Activated CD8-positive, alpha-beta memory T cell treated with anti-CD3 and anti-CD28 coated beads for 24 hours (primary cell): ENCODE measurements around the gene UBXN10.
A peak's percentile ranks its signal among the peaks of the same experiment; 100 is the strongest.

ENCODE experiments used
- DNase-seq: peaks from one replicate; pipeline ENCODE4 v3.0.0-alpha.2; 2020

UBXN10 gene

DNA sequence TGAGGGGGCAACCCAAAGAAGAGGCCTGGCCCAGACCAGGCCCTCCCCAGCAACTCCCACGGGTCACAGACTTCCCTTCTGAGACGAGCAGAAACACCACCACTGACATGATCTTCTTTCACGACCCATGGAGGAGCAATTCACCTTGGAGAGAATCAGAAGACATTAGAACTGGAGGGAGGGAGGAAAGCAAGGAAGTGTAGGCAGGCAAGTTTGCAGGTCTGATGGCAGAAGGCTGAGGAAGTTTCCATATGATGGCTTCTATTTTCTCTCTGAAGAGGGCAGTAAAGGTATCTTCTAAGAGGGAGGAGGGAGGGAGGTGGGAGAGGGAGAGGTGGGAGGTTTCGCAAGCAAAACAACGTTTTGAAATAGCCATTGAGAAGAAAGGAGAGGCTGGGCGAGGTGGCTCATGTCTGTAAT is 1.4 kb upstream of the UBXN10 start:
- no peak for DNase-seq

- DNase-seq = peak; percentile 79
Measured at GRCh38 chr1:20184997-20185833, 681 bp upstream of the UBXN10 start.

GRCh38 chr1:20187103-20187812 is 1.4 kb downstream of the UBXN10 start:
- DNase-seq = peak; percentile 78

- DNase-seq = no peak
Measured at GRCh38 chr1:20187813-20188454, 2.0 kb downstream of the UBXN10 start.

GRCh38 chr1:20188455-20188817 is 2.5 kb downstream of the UBXN10 start:
- no peak for DNase-seq

DNA sequence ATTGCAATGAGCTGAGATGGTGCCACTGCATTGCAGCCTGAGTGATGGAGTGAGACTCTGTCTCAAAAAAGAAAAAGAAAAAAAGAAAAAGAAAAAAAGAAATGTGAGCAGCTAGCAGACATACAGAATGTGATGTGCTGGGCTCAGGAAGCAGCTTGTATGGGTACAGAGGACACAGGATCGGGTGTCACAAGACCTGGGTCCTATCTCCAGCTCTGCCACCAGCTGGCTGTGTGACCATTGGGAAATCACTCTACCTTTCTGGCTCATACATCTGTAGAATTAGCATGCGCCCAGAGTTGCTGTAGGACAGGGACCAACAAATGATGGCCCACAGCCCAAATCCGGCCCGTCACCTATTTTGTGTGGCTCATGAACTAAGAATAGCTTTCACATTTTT is 3.8 kb downstream of the UBXN10 start:
- no peak for DNase-seq

- DNase-seq = no peak
Measured at GRCh38 chr1:20190256-20191160, 4.6 kb downstream of the UBXN10 start.

GRCh38 chr1:20191266-20191825 is 5.5 kb downstream of the UBXN10 start:
- DNase-seq = no peak

GRCh38 chr1:20192364-20192763 is 6.5 kb downstream of the UBXN10 start:
- no peak for DNase-seq

DNA sequence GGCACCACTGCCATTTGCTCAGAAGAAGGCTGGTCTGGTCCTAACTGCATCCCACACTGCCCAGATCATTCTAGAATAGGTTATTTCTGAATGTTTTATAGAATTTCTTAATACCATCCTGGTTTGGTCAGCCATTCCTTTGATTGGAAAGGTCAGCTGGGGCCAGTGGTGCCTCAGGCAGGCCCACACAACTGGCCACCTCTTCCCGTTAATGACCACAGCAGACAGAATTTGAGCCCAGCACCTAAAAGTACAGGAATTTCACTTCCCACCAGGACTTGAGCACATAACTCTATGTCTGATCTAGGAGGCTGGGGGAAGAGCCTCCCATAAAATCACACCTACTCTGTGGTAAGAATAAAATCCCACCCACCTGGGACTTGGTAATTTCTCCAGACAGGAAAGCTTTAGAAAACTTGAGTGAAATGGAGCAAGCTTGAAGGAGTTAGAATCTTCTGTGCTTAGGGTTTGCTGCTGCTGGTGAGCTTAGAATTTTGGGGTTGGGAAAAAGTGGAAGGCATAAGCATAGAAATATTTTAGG is 7.0 kb downstream of the UBXN10 start:
- DNase-seq = no peak

GRCh38 chr1:20194224-20194623 is 8.3 kb downstream of the UBXN10 start:
- DNase-seq = no peak

- DNase-seq = peak; percentile 89
Measured at GRCh38 chr1:20194757-20195461, 9.0 kb downstream of the UBXN10 start.

DNA sequence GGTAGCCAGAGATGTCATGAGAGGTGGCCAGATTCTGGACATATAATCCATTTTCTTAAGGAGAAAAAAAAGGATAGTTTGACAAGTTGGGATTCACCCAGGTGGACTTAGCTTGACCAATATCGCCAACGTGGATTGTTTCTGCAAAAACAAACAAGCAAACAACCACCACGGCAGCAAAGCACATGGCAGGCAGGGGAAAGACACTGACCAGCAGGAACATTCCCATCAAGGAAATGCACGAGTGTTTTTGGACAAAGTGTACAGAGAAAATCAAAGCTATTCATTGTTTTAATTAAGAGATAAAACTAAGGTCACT is 9.5 kb downstream of the UBXN10 start:
- DNase-seq = no peak

GRCh38 chr1:20197329-20197791 is 11.5 kb downstream of the UBXN10 start:
- DNase-seq = no peak

DNA sequence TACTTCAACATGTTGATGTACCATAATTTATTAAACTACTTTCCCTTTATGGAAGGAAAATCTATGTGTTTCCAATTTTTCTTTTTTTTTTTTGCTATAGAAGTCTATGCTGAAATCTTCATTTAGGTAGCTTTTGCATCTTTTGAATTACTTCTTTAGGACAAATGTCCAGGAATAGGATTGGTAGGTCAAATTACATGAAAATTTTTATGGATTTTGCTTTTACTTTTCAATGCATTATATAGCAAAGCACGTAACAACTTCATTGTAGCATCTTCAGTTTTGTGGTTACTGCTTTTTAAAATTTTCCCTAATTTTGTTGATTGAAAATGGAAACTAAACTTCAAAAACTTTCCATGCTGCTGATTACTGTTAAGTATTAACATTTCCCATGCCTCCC is 12.4 kb downstream of the UBXN10 start:
- no peak for DNase-seq

DNA sequence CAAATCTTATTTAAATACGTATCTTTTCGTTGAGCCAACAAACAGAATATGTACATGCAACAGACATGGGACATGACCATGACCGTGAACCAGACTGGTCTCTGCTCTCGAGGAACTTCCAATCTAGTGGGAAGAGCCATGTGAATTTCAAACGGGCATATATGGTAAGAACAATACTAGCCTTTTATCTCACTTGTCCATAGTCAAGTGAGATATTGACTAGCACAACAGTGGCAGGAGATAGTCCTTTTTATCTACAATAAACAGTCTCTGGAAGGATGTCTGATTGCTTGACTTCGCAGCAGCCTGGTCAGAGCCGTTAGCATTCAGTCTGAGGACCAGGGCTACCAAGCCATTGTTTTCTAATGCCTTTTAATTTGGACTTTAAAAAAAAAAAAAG is 13.0 kb downstream of the UBXN10 start:
- no peak for DNase-seq

DNA sequence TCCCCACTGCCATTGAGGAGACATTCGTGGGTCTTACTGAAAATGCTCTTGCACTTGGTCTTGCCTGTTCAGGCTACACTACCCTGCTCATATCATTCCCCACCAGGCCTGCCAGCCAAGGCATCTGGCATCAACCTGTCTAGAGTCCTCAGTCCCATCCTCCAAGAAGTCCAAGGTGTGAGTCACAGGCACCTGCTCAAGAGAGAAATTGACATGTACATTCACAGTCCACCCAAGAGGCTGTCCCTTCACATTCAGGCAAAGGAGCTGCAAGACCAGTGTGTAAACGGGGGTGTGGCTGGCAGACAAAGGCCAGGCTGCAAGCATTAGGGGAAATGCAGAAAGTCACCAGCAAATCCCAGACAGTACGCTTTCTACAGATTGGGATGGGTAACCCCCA is 13.5 kb downstream of the UBXN10 start:
- no peak for DNase-seq

- DNase-seq = no peak
Measured at GRCh38 chr1:20199840-20200239, 13.9 kb downstream of the UBXN10 start.

DNA sequence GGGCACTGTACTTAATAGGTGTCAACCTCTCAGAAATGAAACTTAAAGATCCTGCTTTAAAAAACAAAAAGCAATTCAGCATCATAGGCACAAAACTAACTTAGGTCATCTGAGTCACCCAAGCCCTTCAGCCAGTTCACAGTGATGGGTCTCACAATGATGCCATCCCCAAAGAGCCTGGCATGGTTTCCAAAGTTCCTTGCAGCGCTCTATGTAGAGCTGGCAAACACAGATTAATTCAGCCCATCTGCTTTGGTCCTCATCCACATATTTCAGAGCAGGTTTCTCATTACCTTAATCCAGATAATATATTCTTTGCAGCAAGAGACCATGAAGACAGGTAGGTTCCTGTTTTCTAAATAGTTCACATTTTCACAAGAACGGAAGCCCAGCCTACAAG is 15.1 kb downstream of the UBXN10 start:
- DNase-seq = no peak

DNA sequence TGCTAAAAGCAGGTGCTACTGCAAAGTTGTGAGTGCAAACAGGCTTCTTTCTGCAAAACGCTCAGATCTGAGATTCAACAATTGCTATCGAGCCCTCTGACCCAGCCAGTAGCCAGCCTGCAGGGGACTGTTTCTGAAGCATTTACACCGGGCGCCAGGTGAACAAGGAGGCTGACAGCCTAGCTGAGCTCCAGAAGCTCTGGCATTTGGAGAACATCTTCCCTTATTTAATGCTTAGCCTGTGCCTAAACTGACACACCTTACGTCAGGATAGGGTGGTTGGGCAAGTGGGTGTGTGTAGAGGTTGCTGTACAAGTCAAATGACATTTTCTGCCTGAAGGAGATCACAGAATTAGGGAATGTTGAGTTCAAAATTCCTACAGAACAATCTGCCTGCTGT is 16.3 kb downstream of the UBXN10 start:
- no peak for DNase-seq

DNA sequence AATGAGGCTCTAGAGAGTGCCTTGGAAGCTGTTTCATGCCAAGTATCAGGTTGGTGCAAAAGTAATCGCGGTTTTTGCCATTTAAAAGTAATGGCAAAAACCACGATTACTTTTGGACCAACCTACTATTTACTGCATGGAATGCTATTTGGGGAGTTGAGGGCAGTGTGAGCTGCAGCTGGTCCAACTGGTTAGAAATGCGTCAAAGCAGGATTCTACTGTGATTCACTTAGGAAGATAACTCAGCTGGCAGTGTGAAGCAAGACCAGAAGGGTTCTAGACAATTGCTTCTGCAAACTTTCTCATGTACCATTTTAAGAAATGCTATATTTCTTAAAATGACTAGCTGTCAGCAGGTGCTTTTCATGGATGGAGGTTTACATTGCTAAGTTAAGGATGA is 21.6 kb downstream of the UBXN10 start:
- DNase-seq = no peak

DNA sequence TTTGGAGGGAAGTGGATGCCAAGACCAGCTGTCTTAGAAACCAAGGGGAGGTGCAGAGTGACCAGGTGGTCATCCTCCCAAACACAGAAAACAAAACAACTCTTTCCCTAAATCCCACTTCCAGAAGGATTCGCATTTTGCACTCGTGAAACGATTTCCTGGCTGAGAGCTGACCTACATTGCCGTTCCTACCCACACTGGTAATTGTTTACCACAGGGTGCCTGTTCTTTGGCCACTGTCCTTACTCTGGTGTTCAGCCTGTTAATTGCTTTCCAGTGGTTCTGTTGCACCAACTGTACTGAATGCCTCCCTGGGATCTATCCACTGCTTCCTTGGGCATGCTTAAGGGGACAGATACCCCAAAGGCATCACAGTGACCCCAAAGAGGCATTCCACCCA is 23.6 kb downstream of the UBXN10 start:
- DNase-seq = no peak
